ENCODE results near the gene JOSD2.
"Not testable (repeated sequence)": the region's sequence is repeated elsewhere in the genome, so short reads cannot be mapped to it uniquely, and the experiment has no call there.

Gene JOSD2

DNA sequence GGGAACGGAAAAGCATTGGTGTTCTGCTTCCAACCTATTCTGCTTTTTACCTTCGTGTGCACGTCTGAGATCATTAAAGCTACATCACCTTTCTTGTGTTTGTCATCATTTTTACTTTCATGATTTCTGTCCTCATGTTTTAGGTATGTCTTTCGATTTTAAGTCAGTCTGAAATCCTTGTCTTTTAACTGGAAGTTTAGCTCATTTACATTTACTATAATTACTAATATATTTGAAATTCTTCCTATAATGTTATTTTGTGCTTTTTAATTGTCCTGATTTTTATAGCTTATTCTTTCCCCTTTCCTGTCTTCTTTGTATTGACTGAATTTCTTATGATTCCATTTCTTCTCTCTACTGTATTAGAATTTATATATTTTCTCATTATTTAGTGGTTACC is 22.0 kb upstream of the JOSD2 start:
- TF ChIP-seq CTCF (IDR thresholded peaks at IDR 0.05; ENCODE audit: borderline replicate concordance, insufficient read depth, low read depth, low read length): no peak
- H3K4me3 ChIP-seq (ENCODE audit: low read depth, low read length): no peak overlapping the region

GRCh38 chr19:50531171-50531612 is 20.2 kb upstream of the JOSD2 start:
- no peak for TF ChIP-seq CTCF (IDR thresholded peaks at IDR 0.05; ENCODE audit: borderline replicate concordance, insufficient read depth, low read depth, low read length)

GRCh38 chr19:50528052-50528451 is 17.1 kb upstream of the JOSD2 start:
- not testable (repeated sequence) for H3K4me3 ChIP-seq (ENCODE audit: low read depth, low read length)

More at GRCh38 chr19:50531171-50531612, 20.2 kb upstream of the JOSD2 start:
- no peak overlapping the region for H3K4me3 ChIP-seq (ENCODE audit: low read depth, low read length)

GRCh38 chr19:50522881-50523280 is 11.9 kb upstream of the JOSD2 start:
- TF ChIP-seq CTCF (IDR thresholded peaks at IDR 0.05; ENCODE audit: borderline replicate concordance, insufficient read depth, low read depth, low read length): no peak
- H3K4me3 ChIP-seq (ENCODE audit: low read depth, low read length): no peak overlapping the region

DNA sequence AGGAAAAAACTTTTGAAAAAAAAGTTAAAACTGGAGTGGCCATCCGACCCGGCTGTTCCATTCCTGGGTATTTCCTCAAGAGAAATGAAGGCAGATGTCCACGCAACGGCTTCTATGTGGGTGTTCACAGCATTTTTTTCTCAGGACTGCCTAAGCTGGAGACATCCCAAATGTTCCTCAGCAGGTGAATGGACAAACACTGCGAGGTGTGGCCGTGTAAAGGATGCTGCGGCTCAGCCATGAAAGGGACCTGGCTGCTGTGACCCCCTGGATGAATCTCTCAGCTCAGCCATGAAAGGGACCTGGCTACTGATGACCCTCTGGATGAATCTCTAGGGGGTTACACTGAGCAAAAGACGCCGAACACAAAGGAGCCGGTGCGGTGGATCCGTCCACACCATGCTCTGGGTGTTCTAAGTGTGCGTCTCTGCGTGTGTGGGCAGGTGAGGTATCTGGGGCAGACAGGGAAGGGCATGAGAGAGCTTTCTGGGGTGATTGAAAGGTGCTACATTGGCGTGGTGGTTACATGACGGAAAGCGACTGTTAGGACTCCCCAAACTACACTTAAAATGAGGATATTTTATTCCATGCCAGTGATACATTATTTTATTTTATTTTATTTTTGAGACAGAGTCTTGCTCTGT is 10.0 kb upstream of the JOSD2 start:
- no peak overlapping the region for H3K4me3 ChIP-seq (ENCODE audit: low read depth, low read length)
- TF ChIP-seq CTCF (IDR thresholded peaks at IDR 0.05; ENCODE audit: borderline replicate concordance, insufficient read depth, low read depth, low read length): no peak

- TF ChIP-seq CTCF (IDR thresholded peaks at IDR 0.05; ENCODE audit: borderline replicate concordance, insufficient read depth, low read depth, low read length): no peak
- no peak overlapping the region for H3K4me3 ChIP-seq (ENCODE audit: low read depth, low read length)
Observed at GRCh38 chr19:50519006-50519575, 8.1 kb upstream of the JOSD2 start.

DNA sequence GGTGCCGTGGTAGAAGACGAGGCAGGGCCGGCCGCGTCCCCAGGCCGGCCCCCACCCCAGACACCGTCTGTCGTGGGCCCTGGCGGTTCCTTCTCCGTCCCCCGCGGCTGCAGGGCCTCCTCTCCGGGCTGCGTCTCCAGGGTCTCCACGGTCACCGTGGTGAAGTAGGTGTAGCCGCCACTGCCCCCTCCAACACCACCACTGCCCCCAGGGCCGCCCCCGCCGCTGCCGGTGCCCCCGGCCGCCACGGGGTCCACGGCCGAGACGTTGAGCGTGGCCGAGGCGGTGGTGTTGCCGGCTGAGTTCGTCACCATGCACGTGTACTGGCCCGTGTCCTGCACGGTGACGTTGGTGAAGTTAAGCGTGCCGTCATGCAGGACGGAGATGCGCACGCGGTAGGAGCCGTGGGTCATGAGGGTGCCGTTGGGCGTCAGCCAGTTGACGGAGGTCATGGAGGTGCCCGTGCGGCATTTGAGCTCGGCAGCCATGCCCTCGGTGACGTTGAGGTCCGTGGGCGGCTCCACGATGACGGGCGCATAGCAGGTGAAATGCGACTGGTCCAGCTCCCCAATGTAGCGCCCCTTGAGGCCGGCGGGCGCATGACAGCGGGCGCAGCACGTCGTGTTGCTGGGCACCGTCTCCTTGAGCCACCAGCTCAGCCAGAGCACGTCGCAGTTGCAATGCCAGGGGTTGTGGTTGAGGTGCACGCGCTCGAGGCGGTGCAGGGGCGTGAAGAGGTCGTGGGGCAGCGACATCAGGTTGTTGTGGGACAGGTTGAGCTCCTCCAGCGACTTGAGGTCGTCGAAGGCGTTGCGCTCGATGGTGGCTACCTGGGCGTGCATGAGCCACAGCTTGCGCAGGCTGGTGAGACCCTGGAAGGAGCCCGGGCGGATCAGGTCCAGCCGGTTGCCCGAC is 7.4 kb upstream of the JOSD2 start:
- no peak overlapping the region for H3K4me3 ChIP-seq (ENCODE audit: low read depth, low read length)
- TF ChIP-seq CTCF (IDR thresholded peaks at IDR 0.05; ENCODE audit: borderline replicate concordance, insufficient read depth, low read depth, low read length): peak; percentile 25; the same call in 1 of the 2 replicates
